ENCODE measurements around the gene A1BG. TPM values are rescaled to one million over a fixed set of nuclear protein-coding genes. Genes with fewer than 3 reads are reported as not detected.
"Not testable (repeated sequence)": the region's sequence is repeated elsewhere in the genome, so short reads cannot be mapped to it uniquely, and the experiment has no call there.

A1BG gene
- total RNA-seq, 1 donor from 2014 or later: 10.7 TPM

- DNase-seq (ENCODE audit: low spot score): no peak
These were observed 16.5 kb downstream of the A1BG start for GRCh38 chr19:58336820-58337219.

GRCh38 chr19:58336216-58336615, 17.1 kb downstream of the A1BG start:
- no peak for DNase-seq (ENCODE audit: low spot score)

- no peak for DNase-seq (ENCODE audit: low spot score)
These were observed 17.7 kb downstream of the A1BG start for GRCh38 chr19:58335630-58336029.

GRCh38 chr19:58334691-58335249, 18.5 kb downstream of the A1BG start:
- DNase-seq (ENCODE audit: low spot score): no peak

- no peak for DNase-seq (ENCODE audit: low spot score)
These were observed 20.6 kb downstream of the A1BG start for GRCh38 chr19:58332697-58333096.

GRCh38 chr19:58330458-58330857, 22.8 kb downstream of the A1BG start:
- no peak for DNase-seq (ENCODE audit: low spot score)

- DNase-seq (ENCODE audit: low spot score): no peak
These were observed 24.3 kb downstream of the A1BG start for GRCh38 chr19:58328999-58329398.

GRCh38 chr19:58326914-58327726, 26.2 kb downstream of the A1BG start, which contains the start of gene ZSCAN22:
ZSCAN22 (plus strand) TSS chr19:58326994; CDS start chr19:58334803, 7,809 bp downstream.
- peak; percentile 97 for DNase-seq (ENCODE audit: low spot score)

GRCh38 chr19:58326501-58326913, 26.8 kb downstream of the A1BG start:
- DNase-seq (ENCODE audit: low spot score): no peak

- no peak for DNase-seq (ENCODE audit: low spot score)
These were observed 27.8 kb downstream of the A1BG start for GRCh38 chr19:58325311-58326022.

GRCh38 chr19:58319241-58319640, 34.1 kb downstream of the A1BG start:
- DNase-seq (ENCODE audit: low spot score): no peak

GRCh38 chr19:58318297-58318696, 35.0 kb downstream of the A1BG start:
- DNase-seq (ENCODE audit: low spot score): no peak

- no peak for DNase-seq (ENCODE audit: low spot score)
These were observed 35.7 kb downstream of the A1BG start for GRCh38 chr19:58317476-58318072.

- no peak for DNase-seq (ENCODE audit: low spot score)
These were observed 37.7 kb downstream of the A1BG start for GRCh38 chr19:58315580-58315979.

GRCh38 chr19:58311345-58311865, 41.9 kb downstream of the A1BG start:
- DNase-seq (ENCODE audit: low spot score): no peak

GRCh38 chr19:58310685-58311084, 42.6 kb downstream of the A1BG start:
- not testable (repeated sequence) for DNase-seq (ENCODE audit: low spot score)

GRCh38 chr19:58307736-58308135, 45.6 kb downstream of the A1BG start:
- no peak for DNase-seq (ENCODE audit: low spot score)

GRCh38 chr19:58305932-58306323, 47.4 kb downstream of the A1BG start:
- DNase-seq (ENCODE audit: low spot score): no peak

- peak; percentile 95 for DNase-seq (ENCODE audit: low spot score)
These were observed 48.0 kb downstream of the A1BG start, which contains the start of gene ERVK3-1 for GRCh38 chr19:58305065-58305931. ERVK3-1 (plus strand) TSS chr19:58305377; CDS start chr19:58312169, 6,792 bp downstream.

GRCh38 chr19:58304748-58305064, 48.6 kb downstream of the A1BG start:
- DNase-seq (ENCODE audit: low spot score): no peak

- DNase-seq (ENCODE audit: low spot score): no peak
These were observed 49.0 kb downstream of the A1BG start for GRCh38 chr19:58304255-58304654.

All from ureter (tissue), 1 donor.